GF-D8 (cell line): ENCODE results near the gene ANKS1A.
"Not testable (repeated sequence)": the region's sequence is repeated elsewhere in the genome, so short reads cannot be mapped to it uniquely, and the experiment has no call there.

ENCODE experiments used
- DNase-seq: peaks from one replicate; lab custom pipeline; 2025; lab: John Stamatoyannopoulos, UW

ANKS1A gene

DNA sequence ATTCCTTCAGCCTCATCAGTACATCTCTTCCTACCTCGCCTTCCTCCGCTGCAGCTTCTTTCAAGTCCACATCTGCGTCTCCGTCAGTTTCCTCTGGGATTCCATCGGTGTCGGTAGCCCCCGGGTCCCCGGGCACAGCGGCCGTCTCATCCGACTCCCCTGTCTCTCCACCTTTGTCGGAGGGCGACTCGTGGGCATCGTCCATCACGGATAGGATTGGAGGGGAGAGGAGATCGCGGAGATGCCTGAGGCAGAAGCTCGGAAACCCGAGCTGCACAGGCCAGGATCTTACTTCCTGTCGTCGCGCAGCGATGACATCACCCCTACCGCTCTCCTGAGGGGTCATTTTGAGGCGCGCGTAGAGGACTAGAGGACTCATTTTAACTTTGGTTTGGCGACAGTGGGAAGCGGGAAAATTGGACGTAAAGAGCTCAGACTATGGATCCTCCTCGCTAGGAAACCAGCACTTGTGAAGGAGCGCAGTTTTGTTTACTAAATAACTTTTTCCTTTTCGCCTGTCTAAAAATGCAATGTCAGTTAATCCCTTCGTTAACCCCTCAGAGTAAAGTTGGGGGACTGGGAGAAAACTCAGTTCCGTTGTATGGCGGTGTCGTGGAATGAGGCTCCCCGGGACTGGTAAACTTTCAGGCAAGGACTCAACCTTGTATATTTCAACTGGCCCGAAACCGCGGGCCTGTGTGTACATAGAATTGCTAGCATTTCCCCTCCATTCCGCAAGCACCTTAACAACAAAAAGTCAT, 1.1 kb upstream of the ANKS1A start, which contains the start of gene TAF11:
Gene TAF11 (minus strand): TSS at position 290 of the 761 bp plus-strand sequence. CDS start 85 bp downstream, at position 205.
- peak; percentile 85 for DNase-seq

- no peak for DNase-seq
Measured at GRCh38 chr6:34888514-34888856, 570 bp upstream of the ANKS1A start.

DNA sequence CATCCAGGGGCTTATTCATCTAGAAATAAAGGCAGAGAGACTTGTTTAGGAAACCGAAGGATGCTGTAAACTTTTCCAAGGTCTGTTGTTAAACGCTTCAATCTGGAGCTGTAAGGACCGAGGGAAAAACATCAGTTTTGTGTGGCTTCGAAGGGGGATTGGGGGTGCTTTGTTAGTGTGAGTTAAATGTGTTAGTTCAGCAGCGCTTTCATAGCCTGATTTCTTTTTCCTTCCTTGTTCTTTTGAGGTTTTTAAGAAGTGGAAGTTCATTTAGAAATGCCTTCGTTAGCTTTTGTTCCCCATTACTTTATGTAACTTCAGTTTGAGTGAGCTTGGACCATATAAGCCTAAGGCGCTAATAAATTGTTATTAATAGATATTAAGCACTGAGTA, 1.5 kb downstream of the ANKS1A start:
- DNase-seq: peak; percentile 52

DNA sequence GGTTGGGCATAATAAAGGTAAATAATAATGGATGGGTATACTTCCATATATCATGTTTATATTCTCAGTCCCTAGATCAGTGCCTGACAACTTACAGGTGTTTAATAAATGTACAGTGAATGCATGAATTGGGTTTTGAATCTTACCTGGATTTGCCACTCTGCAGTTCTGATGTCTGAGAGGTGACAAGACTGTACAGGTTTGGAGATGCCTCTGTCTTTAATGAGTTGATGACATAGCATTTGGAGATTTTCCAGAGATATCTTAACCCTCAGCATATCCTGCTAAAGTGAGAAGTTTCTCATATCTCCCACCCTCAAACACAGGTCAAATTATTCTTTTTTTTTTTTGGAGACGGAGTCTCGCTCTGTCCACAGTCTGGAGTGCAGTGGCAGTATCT, 2.2 kb downstream of the ANKS1A start:
- DNase-seq: no peak

DNA sequence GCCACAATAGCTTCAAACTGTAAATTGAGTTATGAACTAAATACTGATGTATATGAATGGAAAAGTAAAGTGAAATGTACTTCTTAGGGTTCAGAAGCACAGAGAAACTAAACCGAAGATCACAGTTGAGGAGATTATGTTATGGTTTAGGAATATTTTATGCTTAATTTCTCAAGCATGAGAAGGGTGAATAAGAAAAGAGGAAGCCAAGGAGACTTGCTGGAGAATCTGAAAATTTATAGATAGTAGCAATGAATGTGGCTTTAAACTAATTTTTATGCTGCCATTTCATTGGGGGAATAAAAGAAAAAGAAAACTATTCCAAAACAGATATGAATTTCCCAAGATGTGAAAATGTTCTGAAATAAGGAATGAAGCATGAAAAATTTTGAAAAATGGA, 5.6 kb downstream of the ANKS1A start:
- DNase-seq: no peak

DNA sequence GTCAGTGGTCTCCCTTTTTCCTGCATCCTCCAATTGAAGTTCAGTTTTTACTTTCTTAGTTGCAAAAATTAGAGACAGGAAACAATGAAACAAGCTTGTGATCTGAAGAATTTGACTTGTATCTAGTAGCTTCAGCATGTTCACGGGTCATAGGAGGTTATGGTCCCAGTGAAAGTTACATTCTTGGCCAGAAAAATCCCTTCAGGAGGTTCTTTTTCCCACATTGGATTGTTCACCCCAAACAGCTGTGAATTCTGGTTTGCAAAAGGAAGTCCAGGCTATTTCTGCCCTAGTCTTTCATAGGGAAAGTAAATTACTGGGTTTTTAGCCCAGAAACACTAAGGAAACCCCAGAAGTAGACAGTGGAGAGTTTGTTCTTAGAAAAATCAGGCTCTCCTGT, 8.1 kb downstream of the ANKS1A start:
- DNase-seq: no peak

DNA sequence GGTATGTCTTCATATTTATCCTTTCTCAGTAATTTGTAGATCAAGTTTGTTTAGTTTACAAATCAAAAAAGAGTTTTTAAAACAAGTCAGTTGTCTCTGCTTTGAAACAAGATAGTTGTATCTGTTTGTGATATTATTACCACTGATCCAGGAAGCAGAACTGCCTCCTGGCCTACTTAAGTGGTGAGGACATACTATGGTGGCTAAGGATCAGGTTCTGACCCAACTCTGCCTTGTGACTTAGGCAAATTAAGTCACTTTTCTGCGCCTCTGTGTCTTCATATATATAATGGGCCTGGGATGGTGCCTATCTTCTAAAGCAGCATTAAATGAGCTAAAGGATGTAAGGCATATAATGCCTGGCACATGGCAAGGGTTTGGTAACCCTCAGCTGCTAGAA, 8.7 kb downstream of the ANKS1A start:
- no peak for DNase-seq

DNA sequence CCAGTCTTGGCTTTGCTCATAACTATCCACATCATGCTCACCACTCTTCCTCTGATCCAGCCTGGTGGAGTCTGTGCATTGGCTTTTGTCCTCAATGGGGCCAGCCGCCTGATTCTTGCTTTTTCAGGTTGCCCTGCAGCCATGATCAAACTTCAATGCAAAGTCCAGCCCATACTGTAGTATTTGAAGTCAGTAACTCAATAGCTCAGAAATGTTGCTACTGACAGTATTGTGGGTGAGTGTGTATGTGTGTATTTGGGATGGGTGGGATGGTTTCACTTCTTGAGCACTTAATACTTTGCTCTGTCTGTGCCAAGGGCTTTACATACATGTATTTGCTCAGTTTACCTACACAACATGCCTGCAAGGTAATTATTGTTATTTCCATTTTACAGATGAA, 10.7 kb downstream of the ANKS1A start:
- not testable (repeated sequence) for DNase-seq

DNA sequence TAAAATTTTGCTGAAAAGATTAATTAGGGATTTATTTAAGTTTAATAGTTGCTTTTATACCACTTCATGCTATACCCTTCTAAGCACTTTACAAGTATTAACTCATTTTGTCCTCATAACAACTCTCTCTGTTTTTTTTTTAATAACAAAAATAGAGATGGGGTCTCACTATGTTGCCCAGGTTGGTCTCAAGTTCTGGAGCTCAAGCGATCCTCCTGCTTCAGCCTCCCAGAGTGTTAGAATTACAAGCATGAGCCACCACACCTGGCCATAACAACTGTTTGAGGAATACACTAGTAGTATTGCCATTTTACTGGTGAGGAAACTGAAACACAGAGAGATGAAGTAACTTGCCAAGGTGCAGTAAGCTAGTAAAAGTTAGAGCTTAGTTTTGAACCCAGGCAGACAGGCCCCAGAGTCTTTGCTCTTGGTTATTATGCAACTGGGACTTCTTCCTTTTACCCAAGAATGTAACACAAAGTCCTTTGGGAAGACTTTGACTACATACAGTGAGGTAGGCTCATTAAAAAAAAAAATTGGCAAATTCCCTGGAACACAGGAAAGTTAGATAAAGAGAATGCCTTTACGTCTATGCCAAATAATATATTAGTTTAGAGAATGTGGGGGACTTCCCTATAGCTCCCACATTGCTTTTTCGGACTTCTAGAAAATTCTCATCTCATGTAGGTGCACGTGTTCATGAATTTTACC, 11.4 kb downstream of the ANKS1A start:
- DNase-seq: no peak

- no peak for DNase-seq
Measured at GRCh38 chr6:34901930-34902329, 12.9 kb downstream of the ANKS1A start.

GRCh38 chr6:34904990-34905613, 16.0 kb downstream of the ANKS1A start:
- no peak for DNase-seq

DNA sequence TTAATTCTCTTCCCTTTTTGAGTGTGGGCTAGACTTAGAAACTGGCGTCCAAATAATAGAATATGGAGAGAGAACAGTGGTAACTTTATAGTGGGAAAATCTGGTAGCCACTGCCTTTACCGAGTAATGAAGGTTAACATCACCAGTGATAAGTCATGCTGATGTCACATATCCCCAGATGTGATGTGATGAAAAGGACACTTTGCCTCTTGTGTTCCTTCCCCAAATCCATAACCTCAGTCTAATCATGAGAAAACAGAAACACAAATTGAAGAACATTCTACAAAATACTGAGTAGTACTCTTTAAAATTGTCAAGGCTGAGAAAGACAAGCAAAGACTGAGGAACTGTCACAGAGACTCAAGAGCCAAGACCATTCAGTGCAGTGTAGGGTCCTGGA, 17.8 kb downstream of the ANKS1A start:
- DNase-seq: no peak

DNA sequence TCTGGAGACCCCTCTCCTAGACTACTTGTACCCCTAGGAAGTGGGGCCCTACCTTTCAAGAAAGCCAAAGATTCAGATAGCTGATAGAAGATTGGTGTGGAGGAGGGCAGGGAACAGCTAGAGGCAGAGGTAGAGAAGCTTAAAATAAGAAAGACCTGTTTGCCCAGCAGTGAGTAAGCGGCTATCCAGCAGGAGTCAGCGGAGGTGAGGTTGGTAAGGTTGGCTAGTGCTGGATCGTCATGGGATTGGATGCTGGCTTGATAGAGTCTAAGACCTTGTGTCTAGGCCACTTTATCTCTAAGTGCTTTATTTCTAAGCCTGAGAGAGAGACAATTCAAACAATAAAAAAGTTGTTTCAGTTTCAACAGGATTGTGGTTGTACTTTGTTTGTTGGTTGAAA, 19.1 kb downstream of the ANKS1A start:
- DNase-seq: no peak

- no peak for DNase-seq
Measured at GRCh38 chr6:34909320-34909883, 20.3 kb downstream of the ANKS1A start.

GRCh38 chr6:34911822-34912221, 22.8 kb downstream of the ANKS1A start:
- DNase-seq: no peak

DNA sequence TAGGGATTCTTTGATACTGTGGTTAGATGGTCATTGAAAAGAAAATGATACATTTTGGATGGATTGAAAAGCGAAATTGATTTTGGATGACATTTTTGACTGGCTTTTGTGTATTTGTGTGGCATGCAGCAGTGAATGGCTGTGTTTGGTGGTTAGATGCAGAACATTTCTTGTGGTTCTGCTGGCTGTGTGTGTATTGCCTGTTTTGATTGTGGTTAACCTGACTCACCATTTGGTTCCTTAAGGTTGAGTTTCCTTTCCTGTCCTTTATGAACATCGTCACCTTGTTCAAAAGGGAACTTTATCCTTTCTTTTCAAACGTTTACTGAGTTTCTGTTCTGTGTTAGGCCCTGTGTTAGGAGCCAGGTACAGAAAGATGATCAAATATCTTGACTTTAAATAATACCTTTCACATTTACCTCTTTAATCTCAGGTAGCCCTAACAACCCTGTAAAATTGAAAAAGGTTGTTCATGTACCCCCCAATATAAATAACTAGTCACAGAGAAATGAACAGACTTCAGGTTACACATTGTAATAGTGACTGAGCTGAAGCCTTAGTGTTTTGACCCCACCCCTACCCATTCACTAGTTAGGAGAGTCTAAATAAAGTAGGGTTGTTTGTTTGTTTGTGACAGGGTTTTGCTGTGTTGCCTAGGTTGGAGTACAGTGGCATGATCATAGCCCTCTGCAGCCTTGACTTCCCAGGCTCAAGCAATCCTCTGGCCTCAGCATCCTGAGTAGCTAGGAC, 23.8 kb downstream of the ANKS1A start:
- no peak for DNase-seq

GRCh38 chr6:34914358-34914757, 25.3 kb downstream of the ANKS1A start:
- DNase-seq: no peak

DNA sequence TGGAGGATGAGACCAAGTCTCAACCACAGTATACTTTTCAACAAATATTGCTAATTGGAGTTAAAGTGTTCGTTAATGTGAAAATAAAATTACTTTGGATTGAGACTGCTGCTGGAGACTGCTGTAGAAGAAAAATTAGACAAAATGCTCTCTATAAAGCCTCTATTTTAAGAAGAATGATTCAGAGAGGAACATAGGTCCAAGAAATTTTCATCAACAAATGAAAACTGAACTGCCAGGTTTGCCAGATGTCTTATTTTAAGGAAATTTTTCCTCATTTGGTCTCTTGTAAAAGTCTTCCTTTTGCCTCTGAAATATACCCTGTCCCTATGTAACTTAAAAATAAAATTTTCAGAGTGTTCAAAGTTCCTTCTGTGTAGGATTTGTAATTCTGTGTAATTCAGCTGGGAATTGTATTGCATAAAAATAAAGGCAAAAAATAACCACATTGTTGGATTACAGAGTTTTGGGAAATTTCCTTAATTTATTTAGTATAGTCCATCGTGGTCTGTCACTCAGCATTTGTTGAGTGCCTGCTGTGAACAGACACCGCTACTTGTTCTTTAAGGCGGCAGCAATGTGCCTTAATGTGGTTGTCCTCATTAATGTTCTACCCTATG, 27.4 kb downstream of the ANKS1A start:
- no peak for DNase-seq

DNA sequence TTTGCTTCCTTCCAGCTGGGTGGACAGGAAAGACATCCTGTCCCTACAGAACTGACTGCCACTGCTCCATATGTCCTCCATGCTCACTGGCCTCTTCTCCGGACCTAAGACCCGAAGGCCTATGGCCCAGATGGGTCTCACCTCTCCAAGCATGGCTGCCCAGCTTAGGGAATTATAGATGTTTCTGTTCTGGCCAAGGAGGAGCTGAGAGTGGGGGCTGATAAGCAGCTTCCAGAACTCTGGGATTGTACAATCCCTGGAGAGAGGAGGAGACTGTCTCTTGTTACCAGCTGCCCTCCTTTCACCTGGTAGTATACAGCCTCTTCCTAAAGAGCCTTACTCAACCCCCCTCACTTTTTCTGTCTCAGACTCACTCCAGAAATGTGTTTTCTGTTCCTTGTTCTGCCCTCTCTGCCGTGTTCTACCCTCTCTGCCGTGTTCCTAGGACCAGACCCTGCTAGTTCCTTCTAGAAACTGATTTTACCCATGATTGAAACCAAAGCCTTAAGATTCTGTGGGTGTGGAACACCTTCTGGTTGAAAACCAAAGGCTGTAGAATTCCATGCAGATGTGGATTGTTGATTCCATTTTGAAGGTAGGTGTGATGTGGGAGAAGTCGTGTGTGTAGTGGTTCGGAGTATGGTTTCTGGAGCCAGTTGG, 28.7 kb downstream of the ANKS1A start:
- DNase-seq: no peak

DNA sequence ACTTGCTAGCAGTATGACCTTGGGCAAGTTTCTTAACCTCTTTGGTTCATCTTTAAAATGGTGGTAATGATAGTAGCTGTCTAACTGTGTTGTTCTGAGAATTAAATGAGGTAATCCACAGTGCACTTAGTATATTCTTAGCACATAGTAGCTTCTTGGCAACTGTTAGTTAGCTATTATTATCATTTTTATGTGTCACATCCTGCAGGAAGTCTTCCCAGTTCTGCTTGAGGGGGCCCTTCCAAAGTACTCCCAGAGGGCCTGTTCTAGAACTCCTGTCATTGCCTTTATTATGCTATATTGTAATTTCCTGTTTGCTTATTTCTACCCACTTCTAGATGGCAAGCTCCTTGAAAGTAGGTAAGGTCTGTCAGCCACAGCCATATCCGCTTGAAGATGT, 30.6 kb downstream of the ANKS1A start:
- no peak for DNase-seq

GRCh38 chr6:34920097-34920496, 31.0 kb downstream of the ANKS1A start:
- no peak for DNase-seq
